GM12878 (cell line): Measurements from ENCODE around the gene PCF11. TPM values are rescaled to one million over a fixed set of nuclear protein-coding genes. Genes with fewer than 3 reads are reported as not detected.

Experiments
- CREB1 ChIP-seq: IDR thresholded peaks from 2 replicates; pipeline ENCODE4 v1.6.1; 2012; ENCODE audit warnings: low read depth, mild to moderate bottlenecking, inconsistent platforms
- EED ChIP-seq: sonication (generic); IDR thresholded peaks from 2 replicates; pipeline ENCODE4 v1.6.1; 2016; ENCODE audit warnings: antibody characterized with exemption, low read depth
- GABPA ChIP-seq: IDR thresholded peaks from 2 replicates; pipeline ENCODE4 v1.6.1; 2014; ENCODE audit warnings: antibody characterized with exemption, low read depth, mild to moderate bottlenecking, inconsistent platforms
- KDM1A ChIP-seq: fragments of 200-600 bp; sonication (generic); IDR thresholded peaks from 2 replicates; pipeline ENCODE4 v1.6.1; 2016; ENCODE audit warnings: borderline replicate concordance
- KLF5 ChIP-seq: fragments of 450-650 bp; IDR thresholded peaks from 2 replicates; pipeline ENCODE4 v1.6.1; 2014; ENCODE audit warnings: mild to moderate bottlenecking; ENCODE audit not compliant: partially characterized antibody
- LARP7 ChIP-seq: fragments of 450-650 bp; IDR thresholded peaks from 2 replicates; pipeline ENCODE4 v1.6.1; 2017; ENCODE audit warnings: mild to moderate bottlenecking
- MXI1 ChIP-seq: fragments of 150-350 bp; IDR thresholded peaks from 2 replicates; pipeline ENCODE4 v1.6.1; 2011; ENCODE audit warnings: low read depth, mild to moderate bottlenecking, inconsistent platforms, low read length, improper control_type of control experiment
- PAX5 ChIP-seq: IDR thresholded peaks from 2 replicates; pipeline ENCODE4 v1.6.1; 2011; ENCODE audit warnings: low read depth, low read length, borderline replicate concordance
- POLR2AphosphoS5 ChIP-seq: IDR thresholded peaks from 2 replicates; pipeline ENCODE4 v1.6.1; 2011; ENCODE audit warnings: mild to moderate bottlenecking, low read length, inconsistent platforms
- POU2F2 ChIP-seq: IDR thresholded peaks from 3 replicates; pipeline ENCODE4 v1.6.1; 2011; ENCODE audit warnings: low read depth, mild to moderate bottlenecking, low read length, borderline replicate concordance
- TBL1XR1 ChIP-seq: IDR thresholded peaks from 2 replicates; pipeline ENCODE4 v1.6.1; 2012; ENCODE audit warnings: low read depth, low read length, improper control_type of control experiment
- TCF3 ChIP-seq: IDR thresholded peaks from 2 replicates; pipeline ENCODE4 v1.6.1; 2012; ENCODE audit warnings: low read depth, mild to moderate bottlenecking, low read length, borderline replicate concordance; ENCODE audit not compliant: insufficient read depth
- ZSCAN29 ChIP-seq: fragments of 450-650 bp; IDR thresholded peaks from 2 replicates; pipeline ENCODE4 v1.6.1; 2017; ENCODE audit warnings: mild to moderate bottlenecking, moderate library complexity
- polyA plus RNA-seq, 11 experiments: library from polyadenylated mRNA; depleted of rRNA in 4 of 11; unstranded in 6 of 11; stranded (reverse) in 5 of 11; fragments of >200 nt; fragmentation: Nextera tagmentation in 4 of 11; fragmentation: Illumina TruSeq in 1 of 11; extraction: Ambion mirVana in 4 of 11; extraction: Trizol in 1 of 11; gene quantifications; 1 replicate in 1 of 11; 2 replicates in 10 of 11; pipeline versions ENCODE4 v1.2.1 to v1.2.3, GENCODE V29; 2011 to 2016; ENCODE audit warnings: inconsistent platforms in 2 of 11, missing spikeins in 2 of 11, low read depth in 1 of 11
- total RNA-seq, 4 experiments: library from RNA; depleted of rRNA in 3 of 4; stranded (reverse); fragments of >200 nt in 3 of 4; fragmentation: Illumina TruSeq in 1 of 4; extraction: Trizol in 1 of 4; gene quantifications; 2 replicates each; pipeline versions ENCODE4 v1.2.1 to v1.2.3, GENCODE V29; 2013 to 2021
- TF ChIP-seq, protein P1 (sequence below): fragments of 450-650 bp; IDR thresholded peaks from 2 replicates; pipeline ENCODE4 v1.6.1; 2016; ENCODE audit warnings: mild to moderate bottlenecking
- TF ChIP-seq, protein P2 (sequence below): fragments of 450-650 bp; IDR thresholded peaks from 2 replicates; pipeline ENCODE4 v1.6.1; 2018; ENCODE audit warnings: mild to moderate bottlenecking, low read depth, moderate library complexity; ENCODE audit not compliant: partially characterized antibody
- TF ChIP-seq, protein P3 (sequence below): fragments of 450-650 bp; IDR thresholded peaks from 2 replicates; pipeline ENCODE4 v1.6.1; 2017; ENCODE audit warnings: mild to moderate bottlenecking, low read depth, inconsistent platforms; ENCODE audit not compliant: poor library complexity, severe bottlenecking
- TF ChIP-seq, protein P4 (sequence below): IDR thresholded peaks from 2 replicates; pipeline ENCODE4 v1.6.1; 2011; ENCODE audit warnings: mild to moderate bottlenecking, low read depth, low read length, moderate library complexity; ENCODE audit not compliant: insufficient replicate concordance

Gene PCF11
- total and polyA plus RNA-seq, 10 of the 15 experiments (the other 5 are each of a cell fraction or from before 2014, with no cell fraction given), result 9.2 to 90.4 (median 48.0) TPM

DNA sequence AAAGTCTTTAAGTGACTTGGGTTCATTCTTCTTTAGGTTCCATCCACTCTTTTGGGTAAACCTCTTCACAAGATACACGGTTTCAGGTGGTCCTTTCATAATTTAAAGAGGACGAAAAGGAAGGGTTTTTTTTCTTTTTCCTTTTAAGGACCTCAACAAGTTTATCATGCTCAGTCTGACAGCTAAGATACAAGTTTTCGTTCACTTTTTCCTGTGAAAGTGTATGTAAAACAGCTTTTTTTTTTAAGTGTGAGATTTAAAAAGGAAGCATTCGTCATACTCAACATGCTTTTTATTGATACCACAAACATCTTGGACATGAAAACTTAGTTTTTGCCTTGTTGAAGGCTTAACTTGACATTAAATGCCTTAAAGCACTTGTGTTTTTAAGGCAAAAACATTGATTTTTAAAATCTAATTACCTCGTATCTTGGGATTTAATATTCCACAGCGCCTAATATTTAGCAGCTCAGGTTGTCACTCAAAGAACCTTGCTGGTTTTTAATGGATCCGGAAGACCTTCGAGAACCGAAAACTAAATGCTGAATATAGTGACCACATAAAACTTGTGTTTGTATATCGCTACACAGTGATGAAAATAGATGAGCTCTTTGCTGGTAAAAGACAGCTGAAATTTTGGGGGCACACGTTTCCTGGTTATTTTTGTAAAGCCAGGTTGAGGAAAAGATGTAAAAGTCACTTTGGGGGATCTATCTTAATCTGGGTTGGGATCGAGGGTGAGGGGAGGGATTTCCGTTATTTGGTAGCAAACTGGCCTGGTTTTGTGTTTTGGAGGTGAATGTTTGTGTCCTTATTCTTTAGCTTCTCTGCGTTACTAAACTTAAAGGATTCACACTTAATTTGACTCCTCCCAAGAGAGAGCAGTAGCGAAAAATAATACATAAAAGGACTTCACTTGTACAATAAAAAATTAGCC lies 2.3 kb downstream of the PCF11 start (continued):
- TF ChIP-seq POU2F2 (no peak), EED (no peak), TBL1XR1 (0 out of 2 replicates have a peak, but pooled peaks have one; percentile 18), GABPA (no peak), PAX5 (no peak), POLR2AphosphoS5 (peak; percentile 61; the same call in 1 of the 2 replicates), KDM1A (no peak), MXI1 (0 out of 2 replicates have a peak, but pooled peaks have one; percentile 30), CREB1 (no peak), LARP7 (no peak), TCF3 (no peak), KLF5 (no peak), ZSCAN29 (no peak)
- TF ChIP-seq, protein P1, sequence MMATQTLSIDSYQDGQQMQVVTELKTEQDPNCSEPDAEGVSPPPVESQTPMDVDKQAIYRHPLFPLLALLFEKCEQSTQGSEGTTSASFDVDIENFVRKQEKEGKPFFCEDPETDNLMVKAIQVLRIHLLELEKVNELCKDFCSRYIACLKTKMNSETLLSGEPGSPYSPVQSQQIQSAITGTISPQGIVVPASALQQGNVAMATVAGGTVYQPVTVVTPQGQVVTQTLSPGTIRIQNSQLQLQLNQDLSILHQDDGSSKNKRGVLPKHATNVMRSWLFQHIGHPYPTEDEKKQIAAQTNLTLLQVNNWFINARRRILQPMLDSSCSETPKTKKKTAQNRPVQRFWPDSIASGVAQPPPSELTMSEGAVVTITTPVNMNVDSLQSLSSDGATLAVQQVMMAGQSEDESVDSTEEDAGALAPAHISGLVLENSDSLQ, result peak; percentile 60; the same call in 1 of the 2 replicates
- TF ChIP-seq, protein P2, sequence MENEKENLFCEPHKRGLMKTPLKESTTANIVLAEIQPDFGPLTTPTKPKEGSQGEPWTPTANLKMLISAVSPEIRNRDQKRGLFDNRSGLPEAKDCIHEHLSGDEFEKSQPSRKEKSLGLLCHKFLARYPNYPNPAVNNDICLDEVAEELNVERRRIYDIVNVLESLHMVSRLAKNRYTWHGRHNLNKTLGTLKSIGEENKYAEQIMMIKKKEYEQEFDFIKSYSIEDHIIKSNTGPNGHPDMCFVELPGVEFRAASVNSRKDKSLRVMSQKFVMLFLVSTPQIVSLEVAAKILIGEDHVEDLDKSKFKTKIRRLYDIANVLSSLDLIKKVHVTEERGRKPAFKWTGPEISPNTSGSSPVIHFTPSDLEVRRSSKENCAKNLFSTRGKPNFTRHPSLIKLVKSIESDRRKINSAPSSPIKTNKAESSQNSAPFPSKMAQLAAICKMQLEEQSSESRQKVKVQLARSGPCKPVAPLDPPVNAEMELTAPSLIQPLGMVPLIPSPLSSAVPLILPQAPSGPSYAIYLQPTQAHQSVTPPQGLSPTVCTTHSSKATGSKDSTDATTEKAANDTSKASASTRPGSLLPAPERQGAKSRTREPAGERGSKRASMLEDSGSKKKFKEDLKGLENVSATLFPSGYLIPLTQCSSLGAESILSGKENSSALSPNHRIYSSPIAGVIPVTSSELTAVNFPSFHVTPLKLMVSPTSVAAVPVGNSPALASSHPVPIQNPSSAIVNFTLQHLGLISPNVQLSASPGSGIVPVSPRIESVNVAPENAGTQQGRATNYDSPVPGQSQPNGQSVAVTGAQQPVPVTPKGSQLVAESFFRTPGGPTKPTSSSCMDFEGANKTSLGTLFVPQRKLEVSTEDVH, result peak; percentile 24
- TF ChIP-seq, protein P3, sequence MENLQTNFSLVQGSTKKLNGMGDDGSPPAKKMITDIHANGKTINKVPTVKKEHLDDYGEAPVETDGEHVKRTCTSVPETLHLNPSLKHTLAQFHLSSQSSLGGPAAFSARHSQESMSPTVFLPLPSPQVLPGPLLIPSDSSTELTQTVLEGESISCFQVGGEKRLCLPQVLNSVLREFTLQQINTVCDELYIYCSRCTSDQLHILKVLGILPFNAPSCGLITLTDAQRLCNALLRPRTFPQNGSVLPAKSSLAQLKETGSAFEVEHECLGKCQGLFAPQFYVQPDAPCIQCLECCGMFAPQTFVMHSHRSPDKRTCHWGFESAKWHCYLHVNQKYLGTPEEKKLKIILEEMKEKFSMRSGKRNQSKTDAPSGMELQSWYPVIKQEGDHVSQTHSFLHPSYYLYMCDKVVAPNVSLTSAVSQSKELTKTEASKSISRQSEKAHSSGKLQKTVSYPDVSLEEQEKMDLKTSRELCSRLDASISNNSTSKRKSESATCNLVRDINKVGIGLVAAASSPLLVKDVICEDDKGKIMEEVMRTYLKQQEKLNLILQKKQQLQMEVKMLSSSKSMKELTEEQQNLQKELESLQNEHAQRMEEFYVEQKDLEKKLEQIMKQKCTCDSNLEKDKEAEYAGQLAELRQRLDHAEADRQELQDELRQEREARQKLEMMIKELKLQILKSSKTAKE, result no peak
- TF ChIP-seq, protein P4, sequence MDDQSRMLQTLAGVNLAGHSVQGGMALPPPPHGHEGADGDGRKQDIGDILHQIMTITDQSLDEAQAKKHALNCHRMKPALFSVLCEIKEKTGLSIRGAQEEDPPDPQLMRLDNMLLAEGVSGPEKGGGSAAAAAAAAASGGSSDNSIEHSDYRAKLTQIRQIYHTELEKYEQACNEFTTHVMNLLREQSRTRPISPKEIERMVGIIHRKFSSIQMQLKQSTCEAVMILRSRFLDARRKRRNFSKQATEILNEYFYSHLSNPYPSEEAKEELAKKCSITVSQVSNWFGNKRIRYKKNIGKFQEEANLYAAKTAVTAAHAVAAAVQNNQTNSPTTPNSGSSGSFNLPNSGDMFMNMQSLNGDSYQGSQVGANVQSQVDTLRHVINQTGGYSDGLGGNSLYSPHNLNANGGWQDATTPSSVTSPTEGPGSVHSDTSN, result no peak
